Measurements from ENCODE around the gene TUSC7.

Gene TUSC7

DNA sequence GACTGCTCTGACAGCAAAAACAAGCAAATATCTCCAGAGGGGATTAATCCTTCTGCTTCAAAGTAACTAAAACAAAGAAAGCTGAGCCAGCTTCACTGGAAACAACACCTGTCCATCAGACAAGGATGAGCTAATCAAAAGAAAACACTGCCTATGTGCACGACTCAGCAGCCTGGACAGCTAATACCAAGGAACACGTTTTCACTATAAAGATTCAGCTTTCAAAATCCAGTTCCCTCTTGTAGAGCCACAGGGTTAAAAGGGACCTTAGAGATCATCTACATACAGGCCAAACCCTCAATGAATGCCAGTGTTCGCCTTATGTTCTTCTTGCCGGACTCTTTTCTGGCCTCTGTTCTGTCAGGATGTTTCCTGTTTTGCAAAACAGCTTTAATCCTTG, 6.9 kb downstream of the TUSC7 start:
- Histone ChIP-seq H3K4me3 (ENCODE audit: low read length) (no peak overlapping the region), H3K4me2 (ENCODE audit: low read length) (no peak overlapping the region), H3K79me2 (ENCODE audit: low read length) (no peaks in the 10 kb centered on the region), H3K9ac (ENCODE audit: low read length) (no peak overlapping the region), H4K20me1 (ENCODE audit: insufficient read depth, low read length) (no peaks in the 10 kb centered on the region), H3K36me3 (replicated peaks; ENCODE audit: low read depth, low read length) (no peaks in the 10 kb centered on the region), H3K9me3 (ENCODE audit: insufficient read depth, low read length) (no peaks in the 10 kb centered on the region), H3K27me3 (ENCODE audit: low read depth, low read length) (no peaks in the 10 kb centered on the region), H3K27ac (ENCODE audit: low read length) (no peak overlapping the region), H2AFZ (ENCODE audit: low read depth, low read length) (no peak overlapping the region), H3K4me1 (ENCODE audit: low read length) (no peaks in the 10 kb centered on the region)
- TF ChIP-seq, protein P1, sequence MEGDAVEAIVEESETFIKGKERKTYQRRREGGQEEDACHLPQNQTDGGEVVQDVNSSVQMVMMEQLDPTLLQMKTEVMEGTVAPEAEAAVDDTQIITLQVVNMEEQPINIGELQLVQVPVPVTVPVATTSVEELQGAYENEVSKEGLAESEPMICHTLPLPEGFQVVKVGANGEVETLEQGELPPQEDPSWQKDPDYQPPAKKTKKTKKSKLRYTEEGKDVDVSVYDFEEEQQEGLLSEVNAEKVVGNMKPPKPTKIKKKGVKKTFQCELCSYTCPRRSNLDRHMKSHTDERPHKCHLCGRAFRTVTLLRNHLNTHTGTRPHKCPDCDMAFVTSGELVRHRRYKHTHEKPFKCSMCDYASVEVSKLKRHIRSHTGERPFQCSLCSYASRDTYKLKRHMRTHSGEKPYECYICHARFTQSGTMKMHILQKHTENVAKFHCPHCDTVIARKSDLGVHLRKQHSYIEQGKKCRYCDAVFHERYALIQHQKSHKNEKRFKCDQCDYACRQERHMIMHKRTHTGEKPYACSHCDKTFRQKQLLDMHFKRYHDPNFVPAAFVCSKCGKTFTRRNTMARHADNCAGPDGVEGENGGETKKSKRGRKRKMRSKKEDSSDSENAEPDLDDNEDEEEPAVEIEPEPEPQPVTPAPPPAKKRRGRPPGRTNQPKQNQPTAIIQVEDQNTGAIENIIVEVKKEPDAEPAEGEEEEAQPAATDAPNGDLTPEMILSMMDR (IDR thresholded peaks at IDR 0.05; ENCODE audit: low read depth, low read length), result no peak
- no peak for TF ChIP-seq EZH2phosphoT487 (IDR thresholded peaks at IDR 0.05; ENCODE audit: low read depth)

DNA sequence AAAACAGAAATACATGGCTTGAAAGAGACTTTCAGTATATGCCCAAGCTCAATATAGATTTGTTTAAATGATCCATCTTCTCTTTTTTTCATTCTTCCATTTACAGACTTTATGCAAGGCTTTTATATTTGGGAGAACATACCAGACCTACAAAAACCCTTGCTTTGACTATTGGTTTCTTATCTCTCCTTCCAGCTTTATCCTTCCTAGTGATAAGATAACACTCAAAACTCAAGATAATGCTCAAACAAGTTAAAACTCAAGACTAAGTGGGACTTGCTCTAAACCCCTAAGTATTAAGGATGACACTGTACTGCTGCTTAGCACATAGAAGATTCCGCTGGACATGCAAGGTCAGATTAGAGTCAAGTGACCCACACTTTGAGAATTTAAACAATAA, 8.0 kb downstream of the TUSC7 start:
- Histone ChIP-seq H3K4me1 (ENCODE audit: low read length) (no peaks in the 10 kb centered on the region), H4K20me1 (ENCODE audit: insufficient read depth, low read length) (no peaks in the 10 kb centered on the region), H3K9ac (ENCODE audit: low read length) (no peak overlapping the region), H2AFZ (ENCODE audit: low read depth, low read length) (no peak overlapping the region), H3K79me2 (ENCODE audit: low read length) (no peaks in the 10 kb centered on the region), H3K27me3 (ENCODE audit: low read depth, low read length) (no peaks in the 10 kb centered on the region), H3K4me2 (ENCODE audit: low read length) (no peak overlapping the region), H3K9me3 (ENCODE audit: insufficient read depth, low read length) (no peaks in the 10 kb centered on the region), H3K36me3 (replicated peaks; ENCODE audit: low read depth, low read length) (no peaks in the 10 kb centered on the region), H3K27ac (ENCODE audit: low read length) (no peak overlapping the region), H3K4me3 (ENCODE audit: low read length) (no peak overlapping the region)
- TF ChIP-seq, protein P1 (IDR thresholded peaks at IDR 0.05; ENCODE audit: low read depth, low read length), result no peak
- no peak for TF ChIP-seq EZH2phosphoT487 (IDR thresholded peaks at IDR 0.05; ENCODE audit: low read depth)

DNA sequence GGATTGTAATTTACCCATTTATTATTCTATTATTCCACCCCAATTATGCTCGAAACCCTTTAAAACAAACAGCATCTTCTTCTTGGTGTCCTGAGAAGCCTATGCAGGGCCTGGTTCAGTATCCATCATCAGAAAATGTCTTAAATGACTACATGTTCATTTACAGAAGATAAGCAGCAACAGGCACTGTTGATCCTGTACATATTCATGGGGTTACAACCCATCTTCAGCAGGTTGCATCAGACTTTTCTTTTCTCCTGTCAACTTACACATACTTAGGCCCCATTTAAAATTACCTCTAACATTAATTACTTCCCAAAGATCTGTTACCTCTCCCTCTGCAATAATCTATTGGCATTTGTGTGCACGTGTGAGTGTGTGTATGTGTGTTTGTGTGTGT, 18.9 kb downstream of the TUSC7 start:
- TF ChIP-seq EZH2phosphoT487 (IDR thresholded peaks at IDR 0.05; ENCODE audit: low read depth), result no peak
- TF ChIP-seq, protein P1 (IDR thresholded peaks at IDR 0.05; ENCODE audit: low read depth, low read length), result no peak
- H3K9ac ChIP-seq (ENCODE audit: low read length), result no peak overlapping the region
- no peaks in the 10 kb centered on the region for H3K27me3 ChIP-seq (ENCODE audit: low read depth, low read length)

DNA sequence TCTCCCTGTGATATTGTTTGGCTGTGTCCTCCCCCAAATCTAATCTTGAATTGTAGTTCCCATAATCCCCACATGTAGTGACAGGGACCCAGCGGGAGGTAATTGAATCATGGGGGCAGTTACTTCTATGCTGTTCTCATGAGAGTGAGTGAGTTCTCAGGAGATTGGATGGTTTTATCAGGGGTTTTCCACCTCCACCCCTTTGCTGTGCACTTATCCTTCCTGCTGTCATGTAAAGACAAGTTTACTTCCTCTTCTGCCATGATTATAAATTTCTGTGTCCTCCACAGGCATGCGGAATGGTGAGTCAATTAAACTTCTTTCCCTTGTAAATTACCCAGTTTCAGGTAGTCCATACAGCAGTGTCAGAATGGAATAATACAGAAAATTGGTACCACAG, 24.7 kb downstream of the TUSC7 start:
- no peak overlapping the region for H3K9ac ChIP-seq (ENCODE audit: low read length)
- no peak for TF ChIP-seq EZH2phosphoT487 (IDR thresholded peaks at IDR 0.05; ENCODE audit: low read depth)
- TF ChIP-seq, protein P1 (IDR thresholded peaks at IDR 0.05; ENCODE audit: low read depth, low read length), result no peak

More for the DNA sequence above, 18.9 kb downstream of the TUSC7 start:
- Histone ChIP-seq H3K9me3 (ENCODE audit: insufficient read depth, low read length) (no peaks in the 10 kb centered on the region), H3K27ac (ENCODE audit: low read length) (no peak overlapping the region), H3K79me2 (ENCODE audit: low read length) (no peaks in the 10 kb centered on the region), H3K36me3 (replicated peaks; ENCODE audit: low read depth, low read length) (no peaks in the 10 kb centered on the region), H2AFZ (ENCODE audit: low read depth, low read length) (no peak overlapping the region), H3K4me1 (ENCODE audit: low read length) (no peaks in the 10 kb centered on the region), H3K4me2 (ENCODE audit: low read length) (no peak overlapping the region), H3K4me3 (ENCODE audit: low read length) (no peak overlapping the region), H4K20me1 (ENCODE audit: insufficient read depth, low read length) (no peaks in the 10 kb centered on the region)

More for the DNA sequence above, 24.7 kb downstream of the TUSC7 start:
- Histone ChIP-seq H3K79me2 (ENCODE audit: low read length) (no peaks in the 10 kb centered on the region), H3K27ac (ENCODE audit: low read length) (no peak overlapping the region), H3K36me3 (replicated peaks; ENCODE audit: low read depth, low read length) (no peaks in the 10 kb centered on the region), H4K20me1 (ENCODE audit: insufficient read depth, low read length) (no peaks in the 10 kb centered on the region), H3K27me3 (ENCODE audit: low read depth, low read length) (no peaks in the 10 kb centered on the region), H3K9me3 (ENCODE audit: insufficient read depth, low read length) (no peaks in the 10 kb centered on the region), H3K4me3 (ENCODE audit: low read length) (no peak overlapping the region), H3K4me2 (ENCODE audit: low read length) (no peak overlapping the region), H2AFZ (ENCODE audit: low read depth, low read length) (no peak overlapping the region), H3K4me1 (ENCODE audit: low read length) (no peaks in the 10 kb centered on the region)

Measured in OCI-LY3 (cell line).